NB4 (cell line): ENCODE data around the gene ANKS1B.

Experiments used
- DNase-seq: peaks from one replicate; pipeline ENCODE4 v3.0.0; 2010; ENCODE audit warnings: low read depth
- H3K4me3 ChIP-seq: one replicate; pipeline ENCODE4 v1.5.1; 2011; ENCODE audit warnings: mild to moderate bottlenecking, low read depth, low read length, moderate library complexity
- MYC ChIP-seq: IDR thresholded peaks from 2 replicates; pipeline ENCODE4 v1.6.1; 2011; ENCODE audit warnings: low read depth, low read length
- POLR2A ChIP-seq: IDR thresholded peaks from 2 replicates; pipeline ENCODE4 v1.6.1; 2011; ENCODE audit warnings: mild to moderate bottlenecking; ENCODE audit not compliant: insufficient read length; ENCODE audit errors: extremely low read depth
- TF ChIP-seq, protein P1 (sequence below): IDR thresholded peaks from one replicate; pipeline ENCODE4 v1.5.1; 2012; ENCODE audit warnings: low read depth, low read length
- TF ChIP-seq, protein P2 (sequence below): IDR thresholded peaks from 2 replicates; pipeline ENCODE4 v1.6.1; 2011; ENCODE audit warnings: low read depth, low read length

The ANKS1B gene

DNA sequence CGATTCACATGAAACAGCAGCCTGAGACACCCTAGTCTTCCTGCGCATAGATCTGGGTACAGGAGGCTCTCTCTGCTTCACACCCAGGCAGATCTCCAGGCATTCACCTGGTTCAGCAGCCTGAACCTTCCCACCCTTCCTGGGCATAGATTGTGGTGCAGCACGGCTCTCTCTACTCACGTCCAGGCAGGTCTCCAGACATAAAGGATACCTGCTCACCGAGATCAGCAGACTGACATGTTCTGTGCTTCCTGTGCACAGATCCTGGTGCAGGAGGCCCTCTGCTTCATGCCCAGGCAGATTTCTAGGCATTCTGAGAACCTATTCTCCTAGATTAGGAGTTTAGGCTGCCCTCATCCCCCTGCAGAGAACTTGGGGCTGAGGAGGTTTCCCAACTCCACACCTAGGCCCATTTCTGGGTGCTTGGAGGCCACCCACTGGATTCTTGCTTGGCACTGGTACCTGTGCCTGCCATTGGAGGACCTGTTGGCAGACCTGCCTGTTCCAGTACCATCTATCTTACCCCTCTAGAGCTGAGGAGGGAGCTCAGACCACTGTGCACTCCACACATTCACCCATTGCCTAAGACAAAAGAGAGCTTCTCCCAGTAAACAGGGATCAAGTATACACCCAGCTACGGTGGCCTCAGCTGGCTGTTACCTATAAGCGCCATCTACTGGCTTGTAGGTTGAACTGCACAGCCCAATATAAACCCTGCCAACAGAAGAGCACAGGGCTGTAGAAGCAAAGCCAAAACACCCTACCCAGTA, 365.2 kb downstream of the ANKS1B start:
- DNase-seq: peak; percentile 62
- TF ChIP-seq, protein P1, sequence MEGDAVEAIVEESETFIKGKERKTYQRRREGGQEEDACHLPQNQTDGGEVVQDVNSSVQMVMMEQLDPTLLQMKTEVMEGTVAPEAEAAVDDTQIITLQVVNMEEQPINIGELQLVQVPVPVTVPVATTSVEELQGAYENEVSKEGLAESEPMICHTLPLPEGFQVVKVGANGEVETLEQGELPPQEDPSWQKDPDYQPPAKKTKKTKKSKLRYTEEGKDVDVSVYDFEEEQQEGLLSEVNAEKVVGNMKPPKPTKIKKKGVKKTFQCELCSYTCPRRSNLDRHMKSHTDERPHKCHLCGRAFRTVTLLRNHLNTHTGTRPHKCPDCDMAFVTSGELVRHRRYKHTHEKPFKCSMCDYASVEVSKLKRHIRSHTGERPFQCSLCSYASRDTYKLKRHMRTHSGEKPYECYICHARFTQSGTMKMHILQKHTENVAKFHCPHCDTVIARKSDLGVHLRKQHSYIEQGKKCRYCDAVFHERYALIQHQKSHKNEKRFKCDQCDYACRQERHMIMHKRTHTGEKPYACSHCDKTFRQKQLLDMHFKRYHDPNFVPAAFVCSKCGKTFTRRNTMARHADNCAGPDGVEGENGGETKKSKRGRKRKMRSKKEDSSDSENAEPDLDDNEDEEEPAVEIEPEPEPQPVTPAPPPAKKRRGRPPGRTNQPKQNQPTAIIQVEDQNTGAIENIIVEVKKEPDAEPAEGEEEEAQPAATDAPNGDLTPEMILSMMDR: peak; percentile 97
- no peak for TF ChIP-seq POLR2A

GRCh38 chr12:99618657-99619056, 366.1 kb downstream of the ANKS1B start:
- TF ChIP-seq POLR2A (no peak), MYC (no peak)
- TF ChIP-seq, protein P2, sequence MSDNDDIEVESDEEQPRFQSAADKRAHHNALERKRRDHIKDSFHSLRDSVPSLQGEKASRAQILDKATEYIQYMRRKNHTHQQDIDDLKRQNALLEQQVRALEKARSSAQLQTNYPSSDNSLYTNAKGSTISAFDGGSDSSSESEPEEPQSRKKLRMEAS: no peak
- TF ChIP-seq, protein P1: no peak
- no peak for DNase-seq
- H3K4me3 ChIP-seq: no peak overlapping the region

More for the DNA sequence above, 365.2 kb downstream of the ANKS1B start:
- no peak overlapping the region for H3K4me3 ChIP-seq

DNA sequence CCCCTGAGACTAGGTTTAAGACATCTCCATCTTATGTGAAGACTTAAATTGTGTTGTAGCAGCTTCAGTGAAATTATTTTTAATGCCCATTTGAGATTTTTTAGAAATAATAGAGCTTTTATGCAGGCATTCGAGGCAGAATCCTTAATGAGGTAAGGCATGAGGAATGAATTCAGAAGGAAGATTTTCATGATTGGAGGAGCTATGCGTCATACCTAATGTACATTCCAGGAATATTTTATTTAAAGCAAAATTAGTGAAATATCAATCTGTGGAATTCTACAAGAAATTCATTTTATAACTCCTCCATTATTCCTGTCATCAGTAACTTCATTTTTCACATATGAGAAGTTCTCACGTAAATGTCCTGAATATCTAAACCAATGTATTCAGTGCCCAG, 373.1 kb downstream of the ANKS1B start:
- TF ChIP-seq, protein P2: no peak
- TF ChIP-seq, protein P1: no peak
- TF ChIP-seq POLR2A (no peak), MYC (no peak)

DNA sequence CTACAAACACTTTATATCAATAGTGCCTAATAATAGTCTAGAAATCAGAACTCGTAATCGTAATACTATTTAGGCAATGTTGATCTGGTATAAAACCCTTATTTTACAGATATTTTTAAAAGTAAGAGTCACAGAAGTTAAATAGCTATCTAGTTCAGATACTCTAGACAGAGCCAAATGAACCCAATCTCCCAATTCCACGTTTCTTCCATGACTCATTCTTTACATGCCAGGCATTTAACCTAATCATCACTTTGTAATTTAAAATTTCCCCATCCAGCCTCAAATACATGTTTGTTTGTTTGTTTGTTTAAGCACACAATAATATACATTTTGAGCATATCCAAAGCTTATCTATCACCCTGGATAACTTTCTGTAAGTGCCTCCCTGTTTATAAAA, 373.6 kb downstream of the ANKS1B start:
- DNase-seq: no peak
- TF ChIP-seq, protein P2: no peak
- TF ChIP-seq POLR2A (no peak), MYC (no peak)
- TF ChIP-seq, protein P1: no peak
- no peak overlapping the region for H3K4me3 ChIP-seq

More for the DNA sequence above, 373.1 kb downstream of the ANKS1B start:
- no peak for DNase-seq
- H3K4me3 ChIP-seq: no peak overlapping the region

DNA sequence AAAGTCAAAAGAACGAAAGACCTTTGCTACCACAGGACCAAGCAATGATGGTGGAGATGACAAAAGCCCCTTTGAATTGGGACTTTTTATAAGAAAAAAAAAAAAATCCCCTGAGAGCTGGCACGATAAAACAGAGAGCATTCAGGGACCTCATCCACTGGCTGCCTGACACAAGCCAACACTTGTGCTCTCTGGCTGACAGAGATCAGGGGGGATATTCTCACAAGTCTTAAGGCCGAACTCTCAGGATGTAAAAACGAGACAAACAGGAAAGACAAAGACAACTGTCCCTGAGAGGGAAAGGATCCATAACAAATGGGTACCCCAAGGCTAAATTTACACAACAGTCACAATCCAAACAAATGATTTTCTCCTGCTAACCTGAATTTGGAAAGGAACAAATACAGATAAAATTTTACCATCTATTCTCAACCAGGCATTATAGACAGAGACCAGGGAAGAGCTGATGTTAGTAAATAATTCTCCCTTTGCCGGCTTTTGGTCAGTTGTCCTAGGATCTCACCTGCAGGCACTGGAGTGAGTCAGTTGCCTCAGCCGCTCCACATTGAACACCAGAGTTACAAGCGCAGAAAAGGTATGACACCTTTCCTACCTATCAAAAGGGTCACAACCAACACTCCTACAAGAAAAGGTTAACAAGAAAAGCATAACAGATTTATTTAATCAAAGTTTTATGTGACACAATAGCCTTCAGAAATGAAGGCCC, 375.1 kb downstream of the ANKS1B start:
- DNase-seq: no peak
- no peak overlapping the region for H3K4me3 ChIP-seq
- TF ChIP-seq, protein P2: no peak
- no peak for TF ChIP-seq POLR2A
- TF ChIP-seq, protein P1: no peak
- TF ChIP-seq MYC: no peak
